Measurements from ENCODE around the gene CAPN7.

Gene CAPN7

GRCh38 chr3:15215996-15216395, 9.9 kb downstream of the CAPN7 start:
- DNase-seq (no peak), ATAC-seq (no peak)
- H3K4me3 Mint-ChIP-seq = no peak overlapping the region
- H3K27ac Mint-ChIP-seq = no peak overlapping the region
- H3K4me1 Mint-ChIP-seq = peaks cover 8% of the 10 kb centered on the region
- H3K9me3 Mint-ChIP-seq = no peaks in the 10 kb centered on the region
- no peaks in the 10 kb centered on the region for H3K27me3 Mint-ChIP-seq
- peaks cover 50% of the 10 kb centered on the region for H3K36me3 Mint-ChIP-seq (ENCODE audit: low read depth)

GRCh38 chr3:15216501-15216900, 10.5 kb downstream of the CAPN7 start:
- Mint-ChIP-seq H3K27ac (no peak overlapping the region), H3K9me3 (no peaks in the 10 kb centered on the region), H3K36me3 (ENCODE audit: low read depth) (peaks cover 50% of the 10 kb centered on the region), H3K27me3 (no peaks in the 10 kb centered on the region), H3K4me1 (peaks cover 8% of the 10 kb centered on the region), H3K4me3 (no peak overlapping the region)
- ATAC-seq (no peak), DNase-seq (no peak)

GRCh38 chr3:15217011-15217671, 11.1 kb downstream of the CAPN7 start:
- H3K36me3 Mint-ChIP-seq (ENCODE audit: low read depth) = peaks cover 50% of the 10 kb centered on the region

GRCh38 chr3:15217841-15218267, 11.8 kb downstream of the CAPN7 start:
- Mint-ChIP-seq H3K27ac (no peak overlapping the region), H3K27me3 (no peaks in the 10 kb centered on the region), H3K9me3 (no peaks in the 10 kb centered on the region), H3K36me3 (ENCODE audit: low read depth) (peaks cover 50% of the 10 kb centered on the region), H3K4me3 (no peak overlapping the region), H3K4me1 (peaks cover 8% of the 10 kb centered on the region)
- no peak for DNase-seq
- ATAC-seq = no peak

More at GRCh38 chr3:15217011-15217671, 11.1 kb downstream of the CAPN7 start:
- H3K27me3 Mint-ChIP-seq = no peaks in the 10 kb centered on the region
- H3K9me3 Mint-ChIP-seq = no peaks in the 10 kb centered on the region
- no peak overlapping the region for H3K4me3 Mint-ChIP-seq
- ATAC-seq (no peak), DNase-seq (no peak)
- H3K4me1 Mint-ChIP-seq = peaks cover 8% of the 10 kb centered on the region
- H3K27ac Mint-ChIP-seq = no peak overlapping the region

GRCh38 chr3:15218689-15219088, 12.6 kb downstream of the CAPN7 start:
- H3K4me3 Mint-ChIP-seq = no peak overlapping the region
- H3K9me3 Mint-ChIP-seq = no peaks in the 10 kb centered on the region
- ATAC-seq (no peak), DNase-seq (no peak)
- H3K4me1 Mint-ChIP-seq = peaks cover 8% of the 10 kb centered on the region
- H3K27ac Mint-ChIP-seq = no peak overlapping the region
- H3K27me3 Mint-ChIP-seq = no peaks in the 10 kb centered on the region
- peaks cover 45% of the 10 kb centered on the region for H3K36me3 Mint-ChIP-seq (ENCODE audit: low read depth)

- no peak for DNase-seq
- H3K4me3 Mint-ChIP-seq = no peak overlapping the region
- H3K36me3 Mint-ChIP-seq (ENCODE audit: low read depth) = peaks cover 41% of the 10 kb centered on the region
- H3K4me1 Mint-ChIP-seq = peaks cover 8% of the 10 kb centered on the region
- no peaks in the 10 kb centered on the region for H3K9me3 Mint-ChIP-seq
- no peak overlapping the region for H3K27ac Mint-ChIP-seq
- ATAC-seq = no peak
- H3K27me3 Mint-ChIP-seq = no peaks in the 10 kb centered on the region
Observed at GRCh38 chr3:15220056-15220455, 14.0 kb downstream of the CAPN7 start.

GRCh38 chr3:15220661-15221060, 14.6 kb downstream of the CAPN7 start:
- ATAC-seq = no peak
- H3K36me3 Mint-ChIP-seq (ENCODE audit: low read depth) = peaks cover 41% of the 10 kb centered on the region
- no peak overlapping the region for H3K27ac Mint-ChIP-seq
- H3K9me3 Mint-ChIP-seq = no peaks in the 10 kb centered on the region
- no peak for DNase-seq
- peaks cover 8% of the 10 kb centered on the region for H3K4me1 Mint-ChIP-seq
- no peaks in the 10 kb centered on the region for H3K27me3 Mint-ChIP-seq
- H3K4me3 Mint-ChIP-seq = no peak overlapping the region

GRCh38 chr3:15221574-15222217, 15.7 kb downstream of the CAPN7 start:
- Mint-ChIP-seq H3K4me3 (no peak overlapping the region), H3K9me3 (no peaks in the 10 kb centered on the region), H3K36me3 (ENCODE audit: low read depth) (peaks cover 36% of the 10 kb centered on the region), H3K27me3 (no peaks in the 10 kb centered on the region), H3K4me1 (peaks cover 3% of the 10 kb centered on the region), H3K27ac (no peak overlapping the region)
- DNase-seq (no peak), ATAC-seq (no peak)

- Mint-ChIP-seq H3K4me1 (peaks cover 3% of the 10 kb centered on the region), H3K9me3 (no peaks in the 10 kb centered on the region), H3K4me3 (no peak overlapping the region), H3K27me3 (no peaks in the 10 kb centered on the region), H3K36me3 (ENCODE audit: low read depth) (peaks cover 26% of the 10 kb centered on the region), H3K27ac (no peak overlapping the region)
- no peak for DNase-seq
- ATAC-seq = no peak
Observed at GRCh38 chr3:15223685-15224572, 17.9 kb downstream of the CAPN7 start.

GRCh38 chr3:15228147-15228546, 22.1 kb downstream of the CAPN7 start:
- Mint-ChIP-seq H3K4me1 (peaks cover 3% of the 10 kb centered on the region), H3K9me3 (no peaks in the 10 kb centered on the region), H3K4me3 (no peak overlapping the region), H3K27ac (no peak overlapping the region), H3K27me3 (no peaks in the 10 kb centered on the region), H3K36me3 (ENCODE audit: low read depth) (peaks cover 16% of the 10 kb centered on the region)
- no peak for ATAC-seq
- no peak for DNase-seq

GRCh38 chr3:15229262-15229661, 23.2 kb downstream of the CAPN7 start:
- ATAC-seq = no peak
- H3K27ac Mint-ChIP-seq = no peak overlapping the region
- peaks cover 14% of the 10 kb centered on the region for H3K36me3 Mint-ChIP-seq (ENCODE audit: low read depth)
- no peak overlapping the region for H3K4me3 Mint-ChIP-seq
- H3K4me1 Mint-ChIP-seq = peaks cover 3% of the 10 kb centered on the region
- no peaks in the 10 kb centered on the region for H3K9me3 Mint-ChIP-seq
- H3K27me3 Mint-ChIP-seq = no peaks in the 10 kb centered on the region
- no peak for DNase-seq

- no peak overlapping the region for H3K27ac Mint-ChIP-seq
- ATAC-seq (peak; percentile 54), DNase-seq (peak; percentile 29)
- no peaks in the 10 kb centered on the region for H3K4me1 Mint-ChIP-seq
- no peaks in the 10 kb centered on the region for H3K9me3 Mint-ChIP-seq
- H3K4me3 Mint-ChIP-seq = no peak overlapping the region
- H3K36me3 Mint-ChIP-seq (ENCODE audit: low read depth) = peaks cover 31% of the 10 kb centered on the region
- H3K27me3 Mint-ChIP-seq = no peaks in the 10 kb centered on the region
Observed at GRCh38 chr3:15241341-15241740, 35.3 kb downstream of the CAPN7 start.

GRCh38 chr3:15243822-15244482, 37.9 kb downstream of the CAPN7 start:
- ATAC-seq = no peak
- DNase-seq = no peak
- Mint-ChIP-seq H3K27ac (peak overlapping the region; percentile 52), H3K4me3 (no peak overlapping the region), H3K9me3 (no peaks in the 10 kb centered on the region), H3K36me3 (ENCODE audit: low read depth) (peaks cover 38% of the 10 kb centered on the region), H3K27me3 (no peaks in the 10 kb centered on the region), H3K4me1 (no peaks in the 10 kb centered on the region)

- no peak for ATAC-seq
- Mint-ChIP-seq H3K4me1 (no peaks in the 10 kb centered on the region), H3K27me3 (no peaks in the 10 kb centered on the region), H3K9me3 (no peaks in the 10 kb centered on the region), H3K27ac (no peak overlapping the region), H3K36me3 (ENCODE audit: low read depth) (peaks cover 40% of the 10 kb centered on the region), H3K4me3 (no peak overlapping the region)
- no peak for DNase-seq
Observed at GRCh38 chr3:15246186-15246585, 40.1 kb downstream of the CAPN7 start.
